NCI-H2227 (cell line): ENCODE data around the gene IDE.
A peak's percentile ranks its signal among the peaks of the same experiment; 100 is the strongest.
"Not testable (repeated sequence)": the region's sequence is repeated elsewhere in the genome, so short reads cannot be mapped to it uniquely, and the experiment has no call there.

Experiments
- DNase-seq: peaks from one replicate; lab custom pipeline; 2025; ENCODE audit not compliant: unreplicated experiment; lab: John Stamatoyannopoulos, UW

Gene IDE

GRCh38 chr10:92573798-92574547 is at the start of gene IDE:
TSS of gene IDE (minus strand) at chr10:92574093. CDS start at chr10:92574019, 74 bp downstream.
- peak; percentile 88 for DNase-seq

- DNase-seq: no peak
Observed at GRCh38 chr10:92619368-92619767, 45.5 kb upstream of the IDE start.

GRCh38 chr10:92615515-92615914 is 41.6 kb upstream of the IDE start:
- no peak for DNase-seq

- no peak for DNase-seq
Observed at GRCh38 chr10:92604841-92605240, 30.9 kb upstream of the IDE start.

- no peak for DNase-seq
Observed at GRCh38 chr10:92598321-92598720, 24.4 kb upstream of the IDE start.

GRCh38 chr10:92595505-92595904 is 21.6 kb upstream of the IDE start:
- no peak for DNase-seq

GRCh38 chr10:92593619-92594588 is 20.0 kb upstream of the IDE start:
- no peak for DNase-seq

GRCh38 chr10:92592761-92593618 is 19.1 kb upstream of the IDE start, which contains the start of gene KIF11:
TSS of gene KIF11 (plus strand) at chr10:92593130. CDS start at chr10:92593376, 246 bp downstream.
- peak; percentile 97 for DNase-seq

GRCh38 chr10:92591550-92592022 is 17.7 kb upstream of the IDE start:
- peak; percentile 93 for DNase-seq

- DNase-seq: peak; percentile 66
Observed at GRCh38 chr10:92590623-92591549, 17.0 kb upstream of the IDE start.

GRCh38 chr10:92582347-92582746 is 8.5 kb upstream of the IDE start:
- not testable (repeated sequence) for DNase-seq

- no peak for DNase-seq
Observed at GRCh38 chr10:92575961-92576360, 2.1 kb upstream of the IDE start.

GRCh38 chr10:92574548-92575261 is 812 bp upstream of the IDE start:
- peak; percentile 51 for DNase-seq

GRCh38 chr10:92573091-92573797 is 649 bp downstream of the IDE start:
- DNase-seq: peak; percentile 52

GRCh38 chr10:92572362-92573090 is 1.4 kb downstream of the IDE start:
- DNase-seq: no peak

GRCh38 chr10:92571649-92572048 is 2.2 kb downstream of the IDE start:
- DNase-seq: no peak

GRCh38 chr10:92569663-92570062 is 4.2 kb downstream of the IDE start:
- not testable (repeated sequence) for DNase-seq

- DNase-seq: no peak
Observed at GRCh38 chr10:92569071-92569470, 4.8 kb downstream of the IDE start.
